Measurements from ENCODE around the gene LRRC3B. TPM values are rescaled to one million over a fixed set of nuclear protein-coding genes. Genes with fewer than 3 reads are reported as not detected.

Gene LRRC3B, protein sequence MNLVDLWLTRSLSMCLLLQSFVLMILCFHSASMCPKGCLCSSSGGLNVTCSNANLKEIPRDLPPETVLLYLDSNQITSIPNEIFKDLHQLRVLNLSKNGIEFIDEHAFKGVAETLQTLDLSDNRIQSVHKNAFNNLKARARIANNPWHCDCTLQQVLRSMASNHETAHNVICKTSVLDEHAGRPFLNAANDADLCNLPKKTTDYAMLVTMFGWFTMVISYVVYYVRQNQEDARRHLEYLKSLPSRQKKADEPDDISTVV
- total RNA-seq, result not detected in 2 replicates

GRCh38 chr3:26622621-26623418, at the start of gene LRRC3B:
Gene LRRC3B, plus strand, starts transcription at chr3:26622772. Its CDS starts 86,901 bp downstream, at chr3:26709673.

Measured in thoracic aorta endothelial cell (primary cell).